ENCODE measurements around the gene ASPHD1.
"Not testable (repeated sequence)": the region's sequence is repeated elsewhere in the genome, so short reads cannot be mapped to it uniquely, and the experiment has no call there.

Gene ASPHD1, protein sequence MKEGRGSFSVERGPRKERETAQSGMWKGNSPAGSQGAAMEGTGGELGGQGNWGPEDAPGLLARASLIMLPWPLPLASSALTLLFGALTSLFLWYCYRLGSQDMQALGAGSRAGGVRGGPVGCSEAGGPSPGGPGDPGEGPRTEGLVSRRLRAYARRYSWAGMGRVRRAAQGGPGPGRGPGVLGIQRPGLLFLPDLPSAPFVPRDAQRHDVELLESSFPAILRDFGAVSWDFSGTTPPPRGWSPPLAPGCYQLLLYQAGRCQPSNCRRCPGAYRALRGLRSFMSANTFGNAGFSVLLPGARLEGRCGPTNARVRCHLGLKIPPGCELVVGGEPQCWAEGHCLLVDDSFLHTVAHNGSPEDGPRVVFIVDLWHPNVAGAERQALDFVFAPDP

DNA sequence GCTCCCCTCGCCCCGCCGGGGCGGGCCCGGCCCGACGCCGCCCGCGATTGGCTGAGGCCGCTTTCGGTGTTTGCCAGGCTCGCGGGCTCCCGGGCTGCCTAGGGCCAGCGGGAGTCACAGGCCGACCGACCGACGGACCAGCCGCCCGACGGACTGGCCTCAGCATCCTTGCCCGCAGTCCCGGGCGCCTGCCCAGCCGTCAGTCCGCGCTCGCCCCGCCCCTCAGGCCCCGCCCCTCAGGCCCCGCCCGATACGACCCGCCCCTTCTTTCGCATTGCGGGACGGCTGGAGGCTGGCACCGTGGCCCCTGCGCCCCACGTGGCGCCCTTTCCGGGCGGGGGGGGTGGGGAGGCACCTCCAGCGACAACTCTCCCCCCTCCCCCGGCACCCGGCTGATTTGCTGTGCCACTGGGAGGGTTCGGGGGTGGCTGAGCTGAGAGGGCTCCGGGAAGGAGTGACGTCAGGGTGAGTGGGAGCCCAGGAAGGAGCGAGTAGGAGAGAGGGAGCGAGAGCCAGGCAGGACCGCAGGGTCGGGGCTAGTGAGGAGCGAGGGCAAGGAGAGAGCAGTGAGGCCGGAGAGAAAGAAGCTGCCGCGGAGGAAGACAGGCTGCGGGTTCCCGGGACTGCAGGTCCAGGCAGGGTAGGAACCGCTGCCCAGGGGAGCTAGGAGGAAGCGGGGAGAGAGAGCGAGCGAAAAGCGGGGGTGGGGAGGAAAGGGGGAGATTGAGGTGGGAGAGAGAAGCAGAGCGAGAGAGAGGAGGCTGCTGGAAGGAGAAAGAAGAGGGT is at the start of gene ASPHD1:
ASPHD1 (plus strand) TSS at position 387 of the 786 bp plus-strand sequence. CDS start 484 bp downstream, outside the sequence.
- no peak for DNase-seq

DNA sequence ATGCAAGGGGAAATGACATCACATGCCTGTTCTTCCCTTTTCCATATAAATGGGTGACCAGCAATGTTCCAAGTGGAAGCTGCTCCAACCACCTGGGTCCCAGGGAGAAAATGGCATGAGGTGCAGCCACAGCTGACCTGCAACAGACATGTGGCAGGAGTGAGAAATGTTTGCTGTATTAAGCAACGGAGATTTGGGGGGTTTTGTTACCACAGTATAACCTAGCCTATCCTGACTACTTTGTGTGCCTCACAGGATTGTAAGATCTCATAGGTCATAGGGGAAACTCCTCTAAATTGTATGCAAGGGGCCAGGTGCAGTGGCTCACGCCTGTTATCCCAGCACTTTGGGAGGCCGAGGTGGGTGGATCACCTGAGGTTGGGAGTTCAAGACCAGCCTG is 49.3 kb upstream of the ASPHD1 start:
- no peak for DNase-seq

- DNase-seq: no peak
These were observed 47.6 kb upstream of the ASPHD1 start for GRCh38 chr16:29852654-29853053.

DNA sequence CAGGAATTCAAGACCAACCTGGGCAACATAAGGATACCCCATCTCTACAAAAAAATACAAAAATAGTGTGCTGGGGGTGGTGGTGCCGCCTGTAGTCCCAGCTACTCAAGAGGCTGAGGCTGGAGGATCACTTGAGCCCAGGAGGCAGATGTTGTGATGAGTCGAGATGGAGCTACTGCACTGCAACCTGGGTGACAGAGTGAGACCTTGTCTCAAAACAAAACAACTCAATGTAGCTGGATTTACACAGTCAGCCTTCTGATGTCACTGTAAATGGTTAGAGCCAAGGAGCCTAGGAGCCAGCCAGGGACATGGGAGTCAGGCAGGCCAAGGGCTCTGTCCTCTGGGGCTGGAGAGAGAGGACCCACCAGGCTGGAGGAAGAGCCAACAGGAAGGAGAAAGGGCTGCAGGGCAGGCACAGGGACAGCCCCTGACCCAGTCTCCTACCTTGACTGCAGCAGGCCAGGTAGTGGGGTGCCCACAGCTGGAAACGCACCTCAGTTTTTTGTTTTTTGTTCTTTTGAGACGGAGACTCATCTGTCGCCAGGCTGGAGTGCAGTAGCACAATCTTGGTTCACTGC is 45.7 kb upstream of the ASPHD1 start:
- DNase-seq: no peak

GRCh38 chr16:29857133-29857760 is 43.0 kb upstream of the ASPHD1 start:
- no peak for DNase-seq

- no peak for DNase-seq
These were observed 42.0 kb upstream of the ASPHD1 start for GRCh38 chr16:29858149-29858849.

DNA sequence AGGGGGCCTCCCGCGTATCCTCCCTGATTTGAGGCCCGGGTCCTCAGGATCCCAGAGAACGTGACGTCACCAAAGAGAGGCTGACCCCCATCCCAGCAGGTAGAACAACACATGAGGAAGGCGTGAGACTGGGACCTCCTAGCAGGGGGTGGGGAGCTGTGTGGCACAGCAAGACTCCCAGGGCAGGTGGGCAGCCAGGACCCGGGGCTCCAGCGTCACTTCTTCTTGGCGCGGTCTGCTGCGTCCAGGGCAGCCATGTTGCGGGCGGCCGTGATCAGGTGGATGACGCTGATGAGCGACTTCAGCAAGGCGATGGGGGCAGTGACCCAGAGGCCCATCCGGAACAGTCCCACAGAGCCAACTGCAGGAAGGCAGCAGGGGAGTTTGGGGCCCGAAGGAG is 41.3 kb upstream of the ASPHD1 start:
- DNase-seq: no peak

GRCh38 chr16:29860218-29860617 is 40.1 kb upstream of the ASPHD1 start:
- no peak for DNase-seq

DNA sequence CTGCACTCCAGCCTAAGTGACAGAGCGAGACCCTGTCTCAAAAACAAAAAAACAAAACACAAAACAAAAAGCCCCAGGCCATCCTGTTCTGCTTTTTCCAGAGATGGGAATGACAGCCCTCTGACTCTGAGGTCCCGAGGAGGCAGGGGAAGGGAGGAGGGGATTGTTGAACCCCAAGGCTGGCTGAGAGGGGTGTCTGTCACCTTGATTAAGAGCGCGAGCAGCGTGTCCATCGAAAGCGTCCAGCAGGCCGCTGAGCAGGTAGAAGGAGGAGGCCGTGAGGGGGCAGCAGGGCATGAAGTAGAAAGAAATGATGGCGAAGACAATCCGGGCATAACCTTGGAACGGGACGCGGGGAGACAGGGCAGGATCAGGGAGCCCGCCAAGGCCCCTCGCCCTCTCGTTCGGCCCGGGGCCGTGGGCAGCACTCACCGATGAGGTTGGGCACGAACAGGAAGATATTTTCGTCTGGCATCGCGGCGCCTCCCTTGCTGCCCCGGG is 37.9 kb upstream of the ASPHD1 start:
- DNase-seq: no peak

GRCh38 chr16:29862884-29863668 is 37.2 kb upstream of the ASPHD1 start, which contains the start of gene CDIPT:
Gene CDIPT (minus strand): TSS chr16:29863226. CDS start chr16:29862857, 369 bp downstream.
- peak; percentile 97 for DNase-seq

DNA sequence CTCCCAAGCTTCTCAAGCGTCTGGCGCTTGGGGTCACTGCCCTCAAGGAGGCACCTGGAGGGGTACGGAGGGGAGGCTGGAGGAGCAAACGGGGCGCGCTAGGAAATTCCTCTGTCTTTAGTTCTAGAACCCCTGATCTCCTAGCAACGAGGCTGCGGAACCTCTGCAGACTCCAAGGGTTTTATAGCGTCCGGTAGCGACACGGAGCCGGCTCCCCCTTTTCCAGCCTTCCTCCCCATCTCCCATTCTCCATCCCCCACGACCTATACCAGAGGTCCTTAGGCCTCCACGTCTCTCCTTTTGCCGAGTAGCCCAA is 36.7 kb upstream of the ASPHD1 start:
- no peak for DNase-seq

GRCh38 chr16:29864205-29864604 is 36.1 kb upstream of the ASPHD1 start:
- DNase-seq: no peak

GRCh38 chr16:29868396-29869009 is 31.8 kb upstream of the ASPHD1 start:
- DNase-seq: no peak

DNA sequence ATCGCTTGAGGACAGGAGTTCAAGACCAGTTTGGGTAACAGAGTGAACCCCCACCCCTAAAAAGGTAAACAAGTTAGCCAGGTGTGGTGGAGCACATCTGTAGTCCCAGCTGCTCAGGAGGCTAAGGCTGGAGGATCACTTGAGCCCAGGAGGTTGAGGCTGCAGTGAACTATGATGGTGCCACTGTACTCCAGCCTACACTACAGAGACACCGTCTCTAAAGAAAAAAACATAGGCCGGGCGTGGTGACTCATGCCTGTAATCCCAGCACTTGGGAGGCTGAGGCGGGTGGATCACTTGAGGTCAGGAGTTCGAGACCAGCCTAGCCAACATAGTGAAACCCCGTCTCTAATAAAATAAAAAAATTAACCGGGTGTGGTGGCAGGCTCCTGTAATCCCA is 31.2 kb upstream of the ASPHD1 start:
- not testable (repeated sequence) for DNase-seq

DNA sequence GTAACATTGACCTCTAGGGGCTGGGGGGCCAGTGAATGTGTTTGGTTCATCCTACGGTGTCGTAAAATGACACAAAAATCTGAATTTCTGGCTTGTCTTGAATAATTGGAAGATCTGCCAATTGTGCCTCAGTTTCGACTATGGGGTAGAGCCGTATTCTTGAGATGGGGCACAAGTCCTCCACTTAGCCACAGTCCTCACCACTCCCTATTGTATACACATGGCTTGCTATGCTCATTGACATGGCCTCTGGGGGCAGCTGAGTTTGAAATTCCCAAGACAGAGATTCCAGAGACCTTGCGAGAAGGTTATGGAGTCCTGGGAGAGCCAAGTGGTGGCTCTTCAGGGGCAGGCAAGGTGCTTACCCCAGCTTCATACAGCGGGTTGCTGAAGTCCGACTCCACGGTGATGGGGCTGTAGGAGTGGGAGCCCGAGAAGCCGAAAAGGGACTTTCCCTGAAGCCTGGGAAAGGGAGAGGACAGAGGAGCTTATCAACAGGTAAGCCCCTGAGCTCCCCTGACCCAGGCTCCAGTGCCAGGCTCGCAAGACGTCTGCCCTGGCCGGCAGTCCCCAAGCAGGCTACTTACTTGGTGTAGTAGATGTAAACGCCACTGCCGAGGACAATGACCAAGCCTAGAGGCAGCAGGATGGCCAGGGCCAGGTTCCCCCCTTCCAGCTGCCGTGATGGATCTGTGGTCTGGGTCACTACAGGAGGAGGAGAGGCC is 28.3 kb upstream of the ASPHD1 start:
- no peak for DNase-seq

DNA sequence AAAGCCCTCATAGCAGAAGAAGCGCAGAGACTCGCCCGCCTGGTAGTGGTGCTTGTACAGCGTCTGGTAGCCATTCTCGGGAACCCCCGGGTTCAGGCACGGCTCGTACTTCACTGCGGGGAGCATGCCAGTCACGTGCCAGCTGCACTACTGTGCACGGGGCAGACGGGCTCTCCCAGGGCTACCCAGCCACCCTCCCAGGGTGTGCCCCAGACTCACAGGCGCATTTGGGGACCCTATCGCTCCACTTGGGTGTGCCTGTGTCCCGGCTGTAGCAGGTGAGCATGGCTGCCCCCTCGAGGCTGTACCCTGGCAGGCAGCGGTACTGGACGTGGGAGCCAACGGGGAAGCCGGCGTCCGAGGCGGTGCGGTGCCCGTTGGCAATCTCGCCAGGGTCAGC is 27.0 kb upstream of the ASPHD1 start:
- no peak for DNase-seq

- no peak for DNase-seq
These were observed 25.1 kb upstream of the ASPHD1 start for GRCh38 chr16:29875206-29875605.

GRCh38 chr16:29876217-29876593 is 24.1 kb upstream of the ASPHD1 start:
- no peak for DNase-seq

- no peak for DNase-seq
These were observed 23.6 kb upstream of the ASPHD1 start for GRCh38 chr16:29876594-29877249.
